Measurements from ENCODE around the gene TBX5. TPM values are rescaled to one million over a fixed set of nuclear protein-coding genes. Genes with fewer than 3 reads are reported as not detected.
A peak's percentile ranks its signal among the peaks of the same experiment; 100 is the strongest.
"Not testable (repeated sequence)": the region's sequence is repeated elsewhere in the genome, so short reads cannot be mapped to it uniquely, and the experiment has no call there.

The TBX5 gene
- total and polyA plus RNA-seq, 8 donors = 16.8 to 63.0 (median 55.4) TPM

DNA sequence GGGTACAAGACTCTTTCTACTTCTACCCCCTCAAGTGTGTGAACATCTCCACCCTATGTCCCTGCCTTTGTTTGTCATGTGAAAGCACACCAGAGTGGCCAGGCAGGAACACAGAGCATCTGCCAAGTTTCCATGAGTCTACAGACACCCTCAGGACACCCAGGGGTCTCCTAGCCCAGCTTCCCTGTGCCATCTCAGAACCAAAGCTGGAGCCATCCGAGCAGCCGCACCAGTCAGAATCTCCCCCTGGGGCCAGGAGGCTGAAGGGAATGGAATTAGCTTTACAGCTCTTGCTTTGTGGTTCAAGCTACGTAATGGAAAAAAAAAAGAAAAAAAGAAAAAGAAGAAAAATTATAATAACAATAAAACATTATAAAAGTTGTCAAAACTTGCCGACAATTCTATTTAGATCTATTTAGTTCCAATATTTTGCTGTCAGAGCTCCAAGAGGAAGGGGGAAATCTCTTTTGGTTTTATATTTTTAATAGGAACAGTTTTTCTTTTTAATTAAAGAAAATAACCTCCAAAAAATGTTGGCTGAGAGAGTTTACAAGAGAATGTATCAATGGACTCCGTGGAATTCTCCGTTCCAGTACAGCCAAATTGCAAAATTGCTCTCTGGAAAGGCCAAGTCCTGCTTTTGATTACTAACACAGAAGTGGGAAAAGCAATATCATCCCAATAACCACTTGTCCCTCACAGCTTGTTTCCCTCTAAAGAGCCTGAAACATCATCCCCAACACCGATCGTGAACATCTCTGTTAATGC is 37.1 kb downstream of the TBX5 start:
- Histone ChIP-seq H3K36me3 (no peaks in the 10 kb centered on the region), H3K27me3 (peaks cover 0 to 5% of the 10 kb centered on the region in 2 donors), H3K27ac (peak overlapping the region in 1 of 2 donors; percentile 14), H3K4me1 (no peaks in the 10 kb centered on the region), H3K4me3 (no peak overlapping the region), H3K9me3 (peaks cover 0 to 9% of the 10 kb centered on the region in 2 donors)
- intact Hi-C loops (cut with DNase I) = no loop called here
- ATAC-seq = no peak
- no peak for DNase-seq
- TF ChIP-seq, protein P1, sequence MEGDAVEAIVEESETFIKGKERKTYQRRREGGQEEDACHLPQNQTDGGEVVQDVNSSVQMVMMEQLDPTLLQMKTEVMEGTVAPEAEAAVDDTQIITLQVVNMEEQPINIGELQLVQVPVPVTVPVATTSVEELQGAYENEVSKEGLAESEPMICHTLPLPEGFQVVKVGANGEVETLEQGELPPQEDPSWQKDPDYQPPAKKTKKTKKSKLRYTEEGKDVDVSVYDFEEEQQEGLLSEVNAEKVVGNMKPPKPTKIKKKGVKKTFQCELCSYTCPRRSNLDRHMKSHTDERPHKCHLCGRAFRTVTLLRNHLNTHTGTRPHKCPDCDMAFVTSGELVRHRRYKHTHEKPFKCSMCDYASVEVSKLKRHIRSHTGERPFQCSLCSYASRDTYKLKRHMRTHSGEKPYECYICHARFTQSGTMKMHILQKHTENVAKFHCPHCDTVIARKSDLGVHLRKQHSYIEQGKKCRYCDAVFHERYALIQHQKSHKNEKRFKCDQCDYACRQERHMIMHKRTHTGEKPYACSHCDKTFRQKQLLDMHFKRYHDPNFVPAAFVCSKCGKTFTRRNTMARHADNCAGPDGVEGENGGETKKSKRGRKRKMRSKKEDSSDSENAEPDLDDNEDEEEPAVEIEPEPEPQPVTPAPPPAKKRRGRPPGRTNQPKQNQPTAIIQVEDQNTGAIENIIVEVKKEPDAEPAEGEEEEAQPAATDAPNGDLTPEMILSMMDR (IDR thresholded peaks at IDR 0.05) = no peak

DNA sequence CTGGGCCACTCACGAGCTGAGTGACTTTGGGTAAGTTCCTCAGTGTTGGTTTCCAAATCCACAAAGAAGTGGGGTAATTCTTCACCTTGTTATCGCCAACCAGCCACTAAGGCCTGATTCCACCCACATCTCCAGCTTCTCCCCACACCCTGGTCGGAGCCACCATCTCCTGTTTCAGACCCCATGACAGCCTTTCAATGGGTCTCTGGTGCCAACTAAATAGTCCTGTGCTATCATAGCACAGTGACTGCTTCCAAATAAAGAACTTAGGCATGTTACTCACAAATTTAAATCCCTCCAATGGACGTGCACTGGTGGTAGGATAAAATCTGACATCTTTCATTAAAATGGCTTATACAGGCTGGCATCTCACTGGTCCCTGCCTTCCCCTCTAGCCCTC is 44.0 kb downstream of the TBX5 start:
- DNase-seq (no peak), ATAC-seq (no peak)
- Histone ChIP-seq H3K27me3 (no peaks in the 10 kb centered on the region), H3K4me3 (no peak overlapping the region), H3K36me3 (no peaks in the 10 kb centered on the region), H3K27ac (no peak overlapping the region), H3K9me3 (peaks cover 0 to 9% of the 10 kb centered on the region in 2 donors), H3K4me1 (no peaks in the 10 kb centered on the region)
- TF ChIP-seq, protein P1 (IDR thresholded peaks at IDR 0.05) = no peak
- intact Hi-C loops (cut with DNase I) = no loop called here

DNA sequence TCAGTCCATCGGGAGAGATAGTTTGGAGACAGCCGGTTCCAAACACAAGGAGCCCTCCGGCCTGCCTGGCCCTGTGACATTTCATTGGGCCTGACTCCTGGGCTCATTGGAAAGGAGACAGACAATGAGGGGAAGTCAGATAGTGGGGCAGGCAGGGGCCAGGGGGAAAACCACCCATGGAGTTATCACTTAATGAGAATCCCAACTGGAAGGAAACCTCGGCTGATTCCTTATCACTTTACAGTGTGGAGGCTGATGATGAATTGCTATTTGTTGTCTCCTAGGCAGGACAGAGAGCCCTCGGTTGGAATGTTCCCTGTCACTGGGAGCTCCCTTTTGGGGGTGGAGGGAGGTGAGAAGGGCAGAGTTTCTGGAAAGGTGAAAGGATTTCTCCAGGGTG is 44.4 kb downstream of the TBX5 start:
- Histone ChIP-seq H3K9me3 (peaks cover 0 to 6% of the 10 kb centered on the region in 2 donors), H3K27ac (no peak overlapping the region), H3K27me3 (no peaks in the 10 kb centered on the region), H3K4me3 (no peak overlapping the region), H3K4me1 (no peaks in the 10 kb centered on the region), H3K36me3 (no peaks in the 10 kb centered on the region)
- intact Hi-C loops (cut with DNase I) = no loop called here
- DNase-seq = no peak
- TF ChIP-seq, protein P1 (IDR thresholded peaks at IDR 0.05) = no peak
- no peak for ATAC-seq

DNA sequence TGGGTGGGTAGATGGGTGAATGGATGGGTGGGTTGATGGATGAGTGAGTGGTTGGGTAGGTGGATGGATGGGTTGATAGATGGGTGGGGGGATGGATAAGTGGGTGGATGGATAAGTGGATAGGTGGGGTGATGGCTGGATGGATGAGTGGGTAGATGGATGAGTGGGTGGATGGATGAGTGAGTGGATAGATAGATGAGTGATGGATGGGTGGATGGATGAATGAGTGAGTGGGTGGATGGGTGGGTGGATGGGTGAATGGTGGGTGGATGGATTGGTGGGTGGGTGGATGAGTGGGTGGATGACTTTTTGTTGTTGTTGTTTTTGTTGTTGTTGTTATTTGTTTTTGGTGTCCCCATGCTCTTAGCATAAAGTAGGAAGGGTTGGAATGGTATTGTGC is 45.5 kb downstream of the TBX5 start:
- intact Hi-C loops (cut with DNase I) = no loop called here
- DNase-seq = no peak
- Histone ChIP-seq H3K27ac (no peak overlapping the region), H3K27me3 (no peaks in the 10 kb centered on the region), H3K4me1 (no peaks in the 10 kb centered on the region), H3K9me3 (no peaks in the 10 kb centered on the region), H3K4me3 (no peak overlapping the region), H3K36me3 (no peaks in the 10 kb centered on the region)
- TF ChIP-seq, protein P1 (IDR thresholded peaks at IDR 0.05) = no peak
- no peak for ATAC-seq

DNA sequence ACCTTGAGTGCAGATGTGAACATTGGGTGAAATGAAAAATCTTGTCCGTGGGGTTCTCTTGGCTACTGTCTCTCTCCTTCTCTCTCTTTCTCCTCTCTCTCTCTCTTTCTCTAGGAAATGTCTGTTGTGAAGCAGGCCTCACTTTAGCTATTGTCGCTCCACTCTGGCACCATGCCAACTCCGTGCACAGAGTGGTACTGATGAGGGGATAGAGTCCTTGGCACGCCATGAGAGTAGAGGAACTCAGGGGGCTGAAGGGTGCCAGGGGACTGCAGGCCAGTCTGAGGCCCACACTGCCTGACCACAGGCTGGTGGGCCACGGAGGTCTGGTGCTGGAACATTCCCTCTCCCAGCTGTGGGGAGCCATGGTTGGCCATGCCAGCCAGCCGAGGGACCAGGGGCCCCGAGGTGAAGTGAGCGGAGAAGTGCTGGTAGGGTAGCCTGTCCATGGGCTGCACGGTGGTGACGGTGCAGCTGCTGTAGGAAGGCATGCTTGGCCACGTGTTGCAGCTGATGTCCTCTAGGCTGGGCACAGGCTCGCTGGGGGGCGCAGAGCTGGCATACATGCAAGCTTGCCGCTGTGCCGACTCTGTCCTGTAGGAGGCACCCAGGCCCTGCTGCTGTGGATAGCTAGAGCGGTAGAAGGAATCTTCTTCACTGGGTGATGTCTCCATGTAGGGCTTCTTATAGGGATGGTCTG is 50.4 kb downstream of the TBX5 start:
- no peak overlapping the region for H3K27ac ChIP-seq
- peak in 1 of 4 donors; percentile 43 for DNase-seq
- no peaks in the 10 kb centered on the region for H3K4me1 ChIP-seq
- no peaks in the 10 kb centered on the region for H3K36me3 ChIP-seq
- intact Hi-C loops (cut with DNase I) = no loop called here
- TF ChIP-seq, protein P1 (IDR thresholded peaks at IDR 0.05) = no peak
- H3K4me3 ChIP-seq = no peak overlapping the region
- H3K9me3 ChIP-seq = no peaks in the 10 kb centered on the region
- H3K27me3 ChIP-seq = no peaks in the 10 kb centered on the region
- peak; percentile 25 for ATAC-seq

DNA sequence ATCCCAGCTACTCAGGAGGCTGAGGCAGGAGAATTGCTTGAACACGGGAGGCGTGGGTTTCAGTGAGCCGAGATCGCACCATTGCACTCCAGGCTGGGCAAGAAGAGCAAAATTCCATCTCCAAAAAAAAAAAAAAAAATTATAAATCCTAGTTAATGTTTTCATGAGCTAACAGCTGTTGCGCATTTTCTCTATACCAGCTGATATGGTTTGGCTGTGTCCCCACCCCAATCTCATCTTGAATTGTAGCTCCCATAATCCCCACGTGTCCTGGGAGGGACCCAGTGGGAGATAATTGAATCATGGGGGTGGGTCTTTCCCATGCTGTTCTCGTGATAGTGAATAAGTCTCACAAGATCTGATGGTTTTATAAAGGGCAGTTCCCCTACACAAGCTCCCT is 56.7 kb downstream of the TBX5 start:
- ATAC-seq; DNase-seq; H3K36me3 ChIP-seq; H3K27me3 ChIP-seq; H3K4me1 ChIP-seq; H3K4me3 ChIP-seq; H3K9me3 ChIP-seq; H3K27ac ChIP-seq; intact Hi-C loops (cut with DNase I): not testable (repeated sequence)
